ENCODE results near the gene CYB561D2. TPM values are rescaled to one million over a fixed set of nuclear protein-coding genes. Genes with fewer than 3 reads are reported as not detected.

Gene CYB561D2
- total RNA-seq, 1 experiment from 2014 or later, result 19.3 TPM

- H3K4me2 ChIP-seq, result no peak overlapping the region
- H3F3A ChIP-seq (ENCODE audit: insufficient read depth, low read depth), result no peaks in the 10 kb centered on the region
- no peaks in the 10 kb centered on the region for H3K4me1 ChIP-seq (replicated peaks; ENCODE audit: insufficient read depth)
- DNase-seq, result no peak
- H3K27ac ChIP-seq, result no peak overlapping the region
- no peak overlapping the region for H3K4me3 ChIP-seq
- H2AFZ ChIP-seq, result no peak overlapping the region
- intact Hi-C loops (cut with micrococcal nuclease; ENCODE audit: unreplicated experiment), result no loop called here
- BruUV-seq (replicated peaks), result no TSS peak
- no peaks in the 10 kb centered on the region for H3K36me3 ChIP-seq (ENCODE audit: low read depth)
- TF ChIP-seq EZH2 (IDR thresholded peaks at IDR 0.05; ENCODE audit: low read depth) (no peak), CTCF (conservative IDR thresholded peaks at IDR 0.05) (peak; percentile 30; the same call in 1 of the 2 replicates)
- no peaks in the 10 kb centered on the region for H3K79me2 ChIP-seq (ENCODE audit: low read depth)
- ChIA-PET CTCF (no interaction called here), POLR2A (ENCODE audit: unreplicated experiment) (no interaction called here)
- H4K20me1 ChIP-seq (ENCODE audit: insufficient read depth), result no peaks in the 10 kb centered on the region
- peaks cover 22% of the 10 kb centered on the region for H3K27me3 ChIP-seq (ENCODE audit: insufficient read depth, low read depth)
- H3K9me3 ChIP-seq (ENCODE audit: insufficient read depth, low read depth), result no peaks in the 10 kb centered on the region
- no peaks in the 10 kb centered on the region for H3K9me2 ChIP-seq (ENCODE audit: insufficient read depth)
These were observed 24.7 kb downstream of the CYB561D2 start for GRCh38 chr3:50375258-50375931.

- Histone ChIP-seq H2AFZ (no peak overlapping the region), H3K27ac (no peak overlapping the region), H3K4me2 (no peak overlapping the region), H3K36me3 (ENCODE audit: low read depth) (no peaks in the 10 kb centered on the region), H3K27me3 (ENCODE audit: insufficient read depth, low read depth) (peaks cover 3% of the 10 kb centered on the region; the same call in 1 of the 2 replicates), H3F3A (ENCODE audit: insufficient read depth, low read depth) (no peaks in the 10 kb centered on the region), H3K4me3 (no peak overlapping the region), H3K9me3 (ENCODE audit: insufficient read depth, low read depth) (no peaks in the 10 kb centered on the region), H3K9me2 (ENCODE audit: insufficient read depth) (no peaks in the 10 kb centered on the region), H3K79me2 (ENCODE audit: low read depth) (no peaks in the 10 kb centered on the region), H4K20me1 (ENCODE audit: insufficient read depth) (no peaks in the 10 kb centered on the region), H3K4me1 (replicated peaks; ENCODE audit: insufficient read depth) (no peaks in the 10 kb centered on the region)
- intact Hi-C loops (cut with micrococcal nuclease; ENCODE audit: unreplicated experiment), result no loop called here
- TF ChIP-seq EZH2 (IDR thresholded peaks at IDR 0.05; ENCODE audit: low read depth), result no peak
- TF ChIP-seq CTCF (conservative IDR thresholded peaks at IDR 0.05), result no peak
- CTCF ChIA-PET, result no interaction called here
- no peak for DNase-seq
- POLR2A ChIA-PET (ENCODE audit: unreplicated experiment), result no interaction called here
- no TSS peak for BruUV-seq (replicated peaks)
These were observed 27.4 kb downstream of the CYB561D2 start for GRCh38 chr3:50378024-50378423.

- no peaks in the 10 kb centered on the region for H3K36me3 ChIP-seq (ENCODE audit: low read depth)
- H3K9me2 ChIP-seq (ENCODE audit: insufficient read depth), result no peaks in the 10 kb centered on the region
- peaks cover 3% of the 10 kb centered on the region; the same call in 1 of the 2 replicates for H3K27me3 ChIP-seq (ENCODE audit: insufficient read depth, low read depth)
- H3K9me3 ChIP-seq (ENCODE audit: insufficient read depth, low read depth), result no peaks in the 10 kb centered on the region
- no peaks in the 10 kb centered on the region for H3F3A ChIP-seq (ENCODE audit: insufficient read depth, low read depth)
- H4K20me1 ChIP-seq (ENCODE audit: insufficient read depth), result no peaks in the 10 kb centered on the region; the same call in 1 of the 2 replicates
- H3K4me3 ChIP-seq, result no peak overlapping the region
- intact Hi-C loops (cut with micrococcal nuclease; ENCODE audit: unreplicated experiment), result no loop called here
- H3K4me2 ChIP-seq, result no peak overlapping the region
- no peaks in the 10 kb centered on the region for H3K79me2 ChIP-seq (ENCODE audit: low read depth)
- CTCF ChIA-PET, result no interaction called here
- DNase-seq, result no peak
- no peaks in the 10 kb centered on the region for H3K4me1 ChIP-seq (replicated peaks; ENCODE audit: insufficient read depth)
- no peak for TF ChIP-seq EZH2 (IDR thresholded peaks at IDR 0.05; ENCODE audit: low read depth)
- TF ChIP-seq CTCF (conservative IDR thresholded peaks at IDR 0.05), result no peak
- H3K27ac ChIP-seq, result no peak overlapping the region
- POLR2A ChIA-PET (ENCODE audit: unreplicated experiment), result no interaction called here
- BruUV-seq (replicated peaks), result no TSS peak
- H2AFZ ChIP-seq, result no peak overlapping the region
These were observed 28.1 kb downstream of the CYB561D2 start for GRCh38 chr3:50378757-50379156.

Data from PC-9 (cell line).